ENCODE measurements around the gene DLEC1. TPM values are rescaled to one million over a fixed set of nuclear protein-coding genes. Genes with fewer than 3 reads are reported as not detected.
A peak's percentile ranks its signal among the peaks of the same experiment; 100 is the strongest.
"Not testable (repeated sequence)": the region's sequence is repeated elsewhere in the genome, so short reads cannot be mapped to it uniquely, and the experiment has no call there.

Gene DLEC1
- total and polyA plus RNA-seq, 2 donors (not counting 1 experiment from before 2014, with no cell fraction given): under 0.01 to 0.02 TPM

DNA sequence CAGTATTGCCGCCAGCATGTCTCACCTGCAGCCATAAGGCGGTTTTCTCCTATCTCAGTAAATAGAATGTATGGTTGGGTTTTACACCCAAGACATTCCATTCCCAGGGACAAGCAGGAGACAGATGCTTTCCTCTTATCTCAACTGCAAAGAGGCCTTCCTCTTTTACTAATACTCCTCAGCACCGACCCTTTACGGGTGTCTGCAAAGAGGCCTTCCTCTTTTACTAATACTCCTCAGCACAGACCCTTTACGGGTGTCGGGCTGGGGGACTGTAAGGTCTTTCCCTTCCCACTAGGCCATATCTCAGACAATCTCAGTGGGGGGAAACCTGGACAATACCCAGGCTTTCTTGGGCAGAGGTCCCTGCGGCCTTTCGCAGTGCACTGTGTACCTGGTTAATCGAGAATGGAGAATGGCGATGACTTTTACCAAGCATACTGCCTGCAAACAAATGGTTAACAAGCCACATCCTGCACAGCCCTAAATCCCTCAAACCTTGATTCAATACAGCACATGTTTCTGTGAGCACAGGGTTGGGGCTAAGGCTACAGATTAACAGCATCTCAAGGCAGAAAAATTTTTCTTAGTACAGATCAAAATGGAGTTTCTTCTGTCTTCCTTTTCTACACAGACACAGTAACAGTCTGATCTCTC, 96.7 kb downstream of the DLEC1 start:
- peak overlapping the region; percentile 75 for H3K4me2 ChIP-seq (ENCODE audit: extremely low read depth, insufficient read depth, low read length)
- peaks cover 12% of the 10 kb centered on the region for H3K4me1 ChIP-seq (ENCODE audit: control insufficient read depth, extremely low read depth, insufficient read depth, low read length)
- not testable (repeated sequence) for H3K36me3 ChIP-seq (ENCODE audit: control insufficient read depth, insufficient read depth, low read length); DNase-seq (ENCODE audit: low read depth in 2 of 2); H4K20me1 ChIP-seq (ENCODE audit: control insufficient read depth, extremely low read depth, insufficient read depth, low read length); H3K9ac ChIP-seq (ENCODE audit: insufficient read depth, low read length); H3K9me3 ChIP-seq (ENCODE audit: control insufficient read depth, insufficient read depth, low read depth, low read length); H3K27me3 ChIP-seq (ENCODE audit: control insufficient read depth, insufficient read depth, low read length); H2AFZ ChIP-seq (ENCODE audit: low read length)
- H3K27ac ChIP-seq (ENCODE audit: insufficient read depth, low read length): peak overlapping the region; percentile 75
- peaks cover 18% of the 10 kb centered on the region for H3K79me2 ChIP-seq (ENCODE audit: control insufficient read depth, insufficient read depth, low read length)
- H3K4me3 ChIP-seq (replicated peaks in 1 of 4; ENCODE audit: control extremely low read depth in 1 of 4, insufficient read depth in 1 of 4, low read depth in 3 of 4, low read length in 4 of 4): peak overlapping the region; percentile 77 to 87 (median 80)

- H2AFZ ChIP-seq (ENCODE audit: low read length): peak overlapping the region; percentile 94
- H3K27ac ChIP-seq (ENCODE audit: insufficient read depth, low read length): peak overlapping the region; percentile 75
- H4K20me1 ChIP-seq (ENCODE audit: control insufficient read depth, extremely low read depth, insufficient read depth, low read length): no peaks in the 10 kb centered on the region
- H3K4me2 ChIP-seq (ENCODE audit: extremely low read depth, insufficient read depth, low read length): peak overlapping the region; percentile 75
- TF ChIP-seq, protein P1, sequence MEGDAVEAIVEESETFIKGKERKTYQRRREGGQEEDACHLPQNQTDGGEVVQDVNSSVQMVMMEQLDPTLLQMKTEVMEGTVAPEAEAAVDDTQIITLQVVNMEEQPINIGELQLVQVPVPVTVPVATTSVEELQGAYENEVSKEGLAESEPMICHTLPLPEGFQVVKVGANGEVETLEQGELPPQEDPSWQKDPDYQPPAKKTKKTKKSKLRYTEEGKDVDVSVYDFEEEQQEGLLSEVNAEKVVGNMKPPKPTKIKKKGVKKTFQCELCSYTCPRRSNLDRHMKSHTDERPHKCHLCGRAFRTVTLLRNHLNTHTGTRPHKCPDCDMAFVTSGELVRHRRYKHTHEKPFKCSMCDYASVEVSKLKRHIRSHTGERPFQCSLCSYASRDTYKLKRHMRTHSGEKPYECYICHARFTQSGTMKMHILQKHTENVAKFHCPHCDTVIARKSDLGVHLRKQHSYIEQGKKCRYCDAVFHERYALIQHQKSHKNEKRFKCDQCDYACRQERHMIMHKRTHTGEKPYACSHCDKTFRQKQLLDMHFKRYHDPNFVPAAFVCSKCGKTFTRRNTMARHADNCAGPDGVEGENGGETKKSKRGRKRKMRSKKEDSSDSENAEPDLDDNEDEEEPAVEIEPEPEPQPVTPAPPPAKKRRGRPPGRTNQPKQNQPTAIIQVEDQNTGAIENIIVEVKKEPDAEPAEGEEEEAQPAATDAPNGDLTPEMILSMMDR (conservative IDR thresholded peaks at IDR 0.05 in 1 of 2, IDR thresholded peaks at IDR 0.05 in 1 of 2; ENCODE audit: low read depth in 1 of 2, low read length in 2 of 2): no peak
- TF ChIP-seq EZH2 (IDR thresholded peaks at IDR 0.05; ENCODE audit: low read length, missing control alignments): no peak
- H3K27me3 ChIP-seq (ENCODE audit: control insufficient read depth, insufficient read depth, low read length): no peaks in the 10 kb centered on the region
- H3K4me3 ChIP-seq (replicated peaks in 1 of 4; ENCODE audit: control extremely low read depth in 1 of 4, insufficient read depth in 1 of 4, low read depth in 3 of 4, low read length in 4 of 4): peak overlapping the region; percentile 77 to 87 (median 80)
- no peaks in the 10 kb centered on the region for H3K9me3 ChIP-seq (ENCODE audit: control insufficient read depth, insufficient read depth, low read depth, low read length)
- peaks cover 18% of the 10 kb centered on the region for H3K79me2 ChIP-seq (ENCODE audit: control insufficient read depth, insufficient read depth, low read length)
- peak; percentile 32 to 46 for DNase-seq (ENCODE audit: low read depth in 2 of 2)
- peaks cover 12% of the 10 kb centered on the region for H3K4me1 ChIP-seq (ENCODE audit: control insufficient read depth, extremely low read depth, insufficient read depth, low read length)
- peak overlapping the region; percentile 84 for H3K9ac ChIP-seq (ENCODE audit: insufficient read depth, low read length)
- peaks cover 6% of the 10 kb centered on the region for H3K36me3 ChIP-seq (ENCODE audit: control insufficient read depth, insufficient read depth, low read length)
These were observed 97.4 kb downstream of the DLEC1 start for GRCh38 chr3:38136393-38136776.

DNA sequence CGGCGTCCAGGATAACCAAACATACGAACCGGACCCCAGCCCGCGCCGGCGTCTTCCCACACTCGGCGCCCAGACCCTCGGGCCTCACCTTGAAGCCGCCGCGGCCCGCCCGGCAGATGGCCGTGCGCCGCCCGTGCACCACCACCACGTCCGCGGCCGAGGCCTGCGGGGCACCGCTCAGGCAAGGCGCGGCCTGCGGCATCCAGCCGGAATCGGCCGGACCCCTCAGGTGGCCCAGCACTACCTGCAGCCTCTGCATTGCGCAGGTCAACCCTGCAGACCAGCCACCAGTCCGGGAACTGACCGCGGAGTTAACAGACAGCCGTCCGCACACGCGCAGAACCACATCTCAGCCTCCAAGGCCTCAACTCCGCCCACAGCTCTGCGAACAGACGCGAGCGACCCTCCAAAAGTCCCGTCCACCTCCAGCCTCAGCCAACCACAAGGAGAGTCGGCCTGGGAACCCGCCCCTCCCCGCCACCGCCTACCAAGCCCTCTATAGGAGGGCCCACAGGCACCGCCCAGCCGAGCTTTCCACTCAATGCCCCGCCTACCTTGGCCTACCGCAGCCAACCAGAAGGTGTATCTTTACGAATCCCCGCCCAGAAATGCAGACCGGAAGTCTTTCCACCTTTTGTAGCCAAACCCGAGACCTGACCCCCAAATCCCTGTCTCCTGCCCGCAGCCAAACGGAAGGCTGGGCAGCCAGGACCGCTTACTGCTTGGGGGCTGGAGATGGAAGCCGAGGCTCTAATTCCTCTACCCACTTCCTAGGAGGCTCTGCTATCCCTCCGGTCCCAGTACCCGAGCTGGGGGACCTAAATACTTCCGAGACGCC, 98.0 kb downstream of the DLEC1 start, which contains the start of gene ACAA1:
Gene ACAA1, minus strand, starts transcription at position 351 of the 838 bp plus-strand sequence. Its CDS starts 92 bp downstream, at position 259.
- TF ChIP-seq, protein P1 (conservative IDR thresholded peaks at IDR 0.05 in 1 of 2, IDR thresholded peaks at IDR 0.05 in 1 of 2; ENCODE audit: low read depth in 1 of 2, low read length in 2 of 2): peak in 1 of 2 donors; percentile 4
- TF ChIP-seq EZH2 (IDR thresholded peaks at IDR 0.05; ENCODE audit: low read length, missing control alignments): no peak
- peak within 1 kb of the TSS; percentile 94 for H2AFZ ChIP-seq (ENCODE audit: low read length)
- H3K9me3 ChIP-seq (ENCODE audit: control insufficient read depth, insufficient read depth, low read depth, low read length): no peaks in the 10 kb centered on the region
- peak within 1 kb of the TSS; percentile 94 for H3K4me2 ChIP-seq (ENCODE audit: extremely low read depth, insufficient read depth, low read length)
- H3K4me3 ChIP-seq (replicated peaks in 1 of 4; ENCODE audit: control extremely low read depth in 1 of 4, insufficient read depth in 1 of 4, low read depth in 3 of 4, low read length in 4 of 4): peak within 1 kb of the TSS; percentile 77 to 87 (median 80)
- H3K9ac ChIP-seq (ENCODE audit: insufficient read depth, low read length): peak within 1 kb of the TSS; percentile 84
- H3K27ac ChIP-seq (ENCODE audit: insufficient read depth, low read length): peak within 1 kb of the TSS; percentile 75
- peaks cover 12% of the 10 kb centered on the region for H3K4me1 ChIP-seq (ENCODE audit: control insufficient read depth, extremely low read depth, insufficient read depth, low read length)
- no peaks in the 10 kb centered on the region for H3K27me3 ChIP-seq (ENCODE audit: control insufficient read depth, insufficient read depth, low read length)
- no peaks in the 10 kb centered on the region for H4K20me1 ChIP-seq (ENCODE audit: control insufficient read depth, extremely low read depth, insufficient read depth, low read length)
- peaks cover 7% of the 10 kb centered on the region for H3K36me3 ChIP-seq (ENCODE audit: control insufficient read depth, insufficient read depth, low read length)
- peaks cover 18% of the 10 kb centered on the region for H3K79me2 ChIP-seq (ENCODE audit: control insufficient read depth, insufficient read depth, low read length)
- DNase-seq (ENCODE audit: low read depth in 2 of 2): peak; percentile 98 to 99
